Endothelial cell of umbilical vein (primary cell): ENCODE measurements around the gene KCNQ5. TPM values are rescaled to one million over a fixed set of nuclear protein-coding genes. Genes with fewer than 3 reads are reported as not detected.

Experiments used
- BruUV-seq: library from RNA; stranded (reverse); fragments of 400-500 nt; replicated peaks from 2 replicates; lab custom pipeline; 2021; lab: Mats Ljungman, UMichigan
- CTCF ChIA-PET: fragments of 300-600, 350-600 bp; sonication (Branson Sonifier 250); formaldehyde crosslinking; loops from one replicate; lab custom pipeline; 2021; ENCODE audit warnings: antibody characterized with exemption, inconsistent platforms; lab: Charles Lee
- POLR2A ChIA-PET: fragments of 300-600, 350-600 bp; sonication (Branson Sonifier 250); formaldehyde crosslinking; loops from one replicate; lab custom pipeline; 2021; ENCODE audit warnings: antibody characterized with exemption, inconsistent platforms; lab: Charles Lee
- DNase-seq: peaks from one replicate; pipeline ENCODE4 v3.0.0-alpha.2; 2011; ENCODE audit warnings: low read depth, low spot score
- FAIRE-seq: peaks from 2 replicates; lab custom pipeline; 2011; peaks lifted over from hg19 to GRCh38; lab: Jason Lieb, UNC
- H2AFZ ChIP-seq: 2 replicates; pipeline ENCODE4 v1.6.0; 2012; ENCODE audit warnings: low read depth, low read length, control low read depth, inconsistent platforms
- H3K27ac ChIP-seq: 2 replicates; pipeline ENCODE4 v1.5.1; 2011; ENCODE audit warnings: low read depth, mild to moderate bottlenecking, control low read depth, low read length, moderate library complexity; ENCODE audit not compliant: insufficient read depth
- H3K27me3 ChIP-seq, 2 experiments: 2 replicates each; pipeline versions ENCODE4 v1.6.0 to v1.6.1; 2011; ENCODE audit warnings: low read length in 2 of 2, mixed read lengths in 1 of 2; ENCODE audit not compliant: control insufficient read depth in 2 of 2, insufficient read depth in 2 of 2
- H3K36me3 ChIP-seq, 2 experiments: 2 replicates in 1 of 2; 3 replicates in 1 of 2; pipeline ENCODE4 v1.5.1; 2011; ENCODE audit warnings: low read length in 2 of 2, mild to moderate bottlenecking in 1 of 2, moderate library complexity in 1 of 2; ENCODE audit not compliant: control insufficient read depth in 2 of 2, insufficient read depth in 2 of 2; ENCODE audit errors: extremely low read depth in 1 of 2
- H3K4me1 ChIP-seq: 3 replicates; pipeline ENCODE4 v1.5.1; 2011; ENCODE audit warnings: mild to moderate bottlenecking, low read length; ENCODE audit not compliant: control insufficient read depth, insufficient read depth; ENCODE audit errors: extremely low read depth
- H3K4me2 ChIP-seq: 2 replicates; pipeline ENCODE4 v1.6.1; 2011; ENCODE audit warnings: low read length, control low read depth, mixed read lengths; ENCODE audit not compliant: insufficient read depth
- H3K4me3 ChIP-seq, 3 experiments: fragments of 200-600 bp in 1 of 3; sonication (generic), shearing (Covaris generic) in 1 of 3; replicated peaks in 1 of 3; 2 replicates each; pipeline ENCODE4 v1.5.1; 2011 to 2016; ENCODE audit warnings: control low read depth in 3 of 3, low read length in 3 of 3, mild to moderate bottlenecking in 2 of 3, inconsistent platforms in 1 of 3, low read depth in 1 of 3, moderate library complexity in 1 of 3; ENCODE audit not compliant: insufficient read depth in 1 of 3
- H3K79me2 ChIP-seq: 2 replicates; pipeline ENCODE4 v1.6.0; 2012; ENCODE audit warnings: low read length, inconsistent platforms; ENCODE audit not compliant: control insufficient read depth, insufficient read depth
- H3K9ac ChIP-seq: replicated peaks from 2 replicates; pipeline ENCODE3; 2011; ENCODE audit warnings: low read length, control low read depth; ENCODE audit not compliant: insufficient read depth; ENCODE audit errors: extremely low read depth
- H3K9me1 ChIP-seq: replicated peaks from 3 replicates; pipeline ENCODE4 v1.6.0; 2011; ENCODE audit warnings: mild to moderate bottlenecking, low read length; ENCODE audit not compliant: control insufficient read depth, insufficient read depth; ENCODE audit errors: extremely low read depth
- H3K9me3 ChIP-seq: replicated peaks from 2 replicates; pipeline ENCODE4 v1.5.1; 2012; ENCODE audit warnings: low read length, inconsistent platforms; ENCODE audit not compliant: control insufficient read depth, insufficient read depth
- H4K20me1 ChIP-seq: replicated peaks from 2 replicates; pipeline ENCODE3; 2011; ENCODE audit warnings: mild to moderate bottlenecking, low read length; ENCODE audit not compliant: control insufficient read depth, insufficient read depth; ENCODE audit errors: extremely low read depth
- EZH2 ChIP-seq: IDR thresholded peaks from 2 replicates; pipeline ENCODE4 v1.6.1; 2012; ENCODE audit warnings: borderline replicate concordance, low read depth, mild to moderate bottlenecking, moderate library complexity, low read length, inconsistent platforms; ENCODE audit not compliant: severe bottlenecking
- FOS ChIP-seq: IDR thresholded peaks from 2 replicates; pipeline ENCODE4 v1.6.1; 2011; ENCODE audit warnings: mild to moderate bottlenecking, low read length, moderate library complexity, borderline replicate concordance; ENCODE audit not compliant: insufficient read depth
- GATA2 ChIP-seq: IDR thresholded peaks from 2 replicates; pipeline ENCODE4 v1.7.0; 2011; ENCODE audit warnings: low read depth, mild to moderate bottlenecking, moderate library complexity, mixed read lengths, low read length; ENCODE audit not compliant: insufficient read length, insufficient read depth
- JUN ChIP-seq: IDR thresholded peaks from 2 replicates; pipeline ENCODE4 v1.6.1; 2011; ENCODE audit warnings: borderline replicate concordance, low read depth; ENCODE audit not compliant: insufficient read length, insufficient read depth
- MYC ChIP-seq: IDR thresholded peaks from one replicate; pipeline ENCODE4 v1.6.1; 2011; ENCODE audit warnings: mild to moderate bottlenecking, low read depth, low read length
- POLR2A ChIP-seq: IDR thresholded peaks from 2 replicates; pipeline ENCODE4 v1.6.1; 2012; ENCODE audit warnings: low read depth, mild to moderate bottlenecking, control low read depth, low read length
- POLR2AphosphoS5 ChIP-seq: IDR thresholded peaks from 2 replicates; pipeline ENCODE4 v1.6.1; 2012; ENCODE audit warnings: low read depth, mild to moderate bottlenecking, control low read depth, low read length, moderate library complexity; ENCODE audit not compliant: insufficient read depth
- dilution Hi-C: fragments of 300-500 bp; cut with MboI; formaldehyde crosslinking; loops from one replicate; pipeline ENCODE4 v1.15.0; 2019; ENCODE audit warnings: low sequenced_read_pairs; ENCODE audit not compliant: extremely low pct_ligation_motif_present
- intact Hi-C: fragments of 100-400 bp; cut with micrococcal nuclease; formaldehyde crosslinking; loops from one replicate; pipeline ENCODE4 v1.10.0; 2022
- polyA plus RNA-seq, 4 experiments: library from polyadenylated mRNA; depleted of rRNA in 3 of 4; stranded (reverse) in 3 of 4; unstranded in 1 of 4; fragments of >200 nt; gene quantifications; 2 replicates each; pipeline versions ENCODE4 v1.2.1 to v1.2.3, GENCODE V29; 2011 to 2012; ENCODE audit warnings: missing spikeins in 1 of 4
- total RNA-seq: library from RNA; stranded (reverse); gene quantifications from 2 replicates; pipeline ENCODE4 v1.2.3, GENCODE V29; 2021
- TF ChIP-seq, protein P1 (sequence below), 2 donors: IDR thresholded peaks; 1 replicate in 1 of 2; 2 replicates in 1 of 2; pipeline ENCODE4 v1.5.1; 2011; ENCODE audit warnings: low read length in 2 of 2, mild to moderate bottlenecking in 2 of 2, moderate library complexity in 2 of 2, control low read depth in 1 of 2, inconsistent platforms in 1 of 2, low read depth in 1 of 2; ENCODE audit not compliant: insufficient read depth in 1 of 2; ENCODE audit errors: extremely low read depth in 1 of 2
- TF ChIP-seq, protein P2 (sequence below): IDR thresholded peaks from 2 replicates; pipeline ENCODE4 v1.6.1; 2011; ENCODE audit not compliant: insufficient read depth, insufficient read length

The KCNQ5 gene
- total and polyA plus RNA-seq, 2 donors (not counting 3 experiments of a cell fraction or from before 2014, with no cell fraction given): 0.22 TPM; not detected in 1

DNA sequence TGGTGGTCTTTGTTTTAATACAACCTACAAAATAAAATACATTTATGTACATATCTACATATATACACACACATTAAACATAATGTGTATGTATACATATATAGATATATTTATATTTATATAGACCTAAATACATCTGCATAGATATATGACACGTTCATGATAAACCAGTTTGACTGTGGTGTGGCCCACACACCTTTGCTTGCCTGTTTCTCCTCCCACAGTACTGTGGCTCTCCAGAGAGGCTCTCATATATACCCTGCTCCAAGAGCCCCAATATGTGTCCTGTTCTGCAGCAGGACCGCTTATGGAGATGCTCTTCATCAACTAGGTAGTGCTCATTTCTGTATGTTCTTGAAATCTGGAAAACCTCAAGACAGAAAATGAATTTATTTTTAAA is 207.0 kb downstream of the KCNQ5 start:
- FAIRE-seq: no peak
- intact Hi-C loops: no loop called here

DNA sequence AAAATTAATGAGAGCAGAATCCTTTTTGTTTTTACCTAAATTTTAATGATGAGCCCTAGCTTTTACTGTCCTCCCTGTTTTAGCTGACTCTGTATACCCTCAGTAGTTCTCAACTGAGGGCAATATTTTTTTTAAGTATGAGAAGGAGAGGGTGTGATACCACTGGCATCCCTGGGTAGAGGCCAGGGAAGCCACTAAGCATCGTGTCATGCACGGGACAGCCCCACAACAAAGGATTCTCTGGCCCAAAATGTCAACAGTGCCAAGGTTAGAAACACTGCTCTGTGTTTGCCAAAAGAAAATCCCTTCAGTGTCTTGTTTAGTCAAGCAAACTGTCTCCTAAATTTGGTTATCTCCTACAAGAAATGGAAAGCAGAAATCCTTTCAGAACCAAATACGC is 210.4 kb downstream of the KCNQ5 start:
- H3K9me3 ChIP-seq: no peaks in the 10 kb centered on the region
- TF ChIP-seq EZH2 (no peak), JUN (no peak), POLR2A (no peak), FOS (no peak), POLR2AphosphoS5 (no peak), GATA2 (no peak), MYC (no peak)
- TF ChIP-seq, protein P1, sequence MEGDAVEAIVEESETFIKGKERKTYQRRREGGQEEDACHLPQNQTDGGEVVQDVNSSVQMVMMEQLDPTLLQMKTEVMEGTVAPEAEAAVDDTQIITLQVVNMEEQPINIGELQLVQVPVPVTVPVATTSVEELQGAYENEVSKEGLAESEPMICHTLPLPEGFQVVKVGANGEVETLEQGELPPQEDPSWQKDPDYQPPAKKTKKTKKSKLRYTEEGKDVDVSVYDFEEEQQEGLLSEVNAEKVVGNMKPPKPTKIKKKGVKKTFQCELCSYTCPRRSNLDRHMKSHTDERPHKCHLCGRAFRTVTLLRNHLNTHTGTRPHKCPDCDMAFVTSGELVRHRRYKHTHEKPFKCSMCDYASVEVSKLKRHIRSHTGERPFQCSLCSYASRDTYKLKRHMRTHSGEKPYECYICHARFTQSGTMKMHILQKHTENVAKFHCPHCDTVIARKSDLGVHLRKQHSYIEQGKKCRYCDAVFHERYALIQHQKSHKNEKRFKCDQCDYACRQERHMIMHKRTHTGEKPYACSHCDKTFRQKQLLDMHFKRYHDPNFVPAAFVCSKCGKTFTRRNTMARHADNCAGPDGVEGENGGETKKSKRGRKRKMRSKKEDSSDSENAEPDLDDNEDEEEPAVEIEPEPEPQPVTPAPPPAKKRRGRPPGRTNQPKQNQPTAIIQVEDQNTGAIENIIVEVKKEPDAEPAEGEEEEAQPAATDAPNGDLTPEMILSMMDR (IDR thresholded peaks at IDR 0.05; ENCODE audit: extremely low read depth in 1 of 2, insufficient read depth in 1 of 2, low read depth in 1 of 2, low read length in 2 of 2): no peak
- TF ChIP-seq, protein P2, sequence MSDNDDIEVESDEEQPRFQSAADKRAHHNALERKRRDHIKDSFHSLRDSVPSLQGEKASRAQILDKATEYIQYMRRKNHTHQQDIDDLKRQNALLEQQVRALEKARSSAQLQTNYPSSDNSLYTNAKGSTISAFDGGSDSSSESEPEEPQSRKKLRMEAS: no peak
- H3K9me1 ChIP-seq: no peaks in the 10 kb centered on the region
- BruUV-seq: no TSS peak
- H3K27ac ChIP-seq: no peak overlapping the region
- no peaks in the 10 kb centered on the region for H3K27me3 ChIP-seq
- no peak overlapping the region for H2AFZ ChIP-seq
- H3K4me1 ChIP-seq: no peaks in the 10 kb centered on the region
- FAIRE-seq (no peak), DNase-seq (no peak)
- intact Hi-C loops: no loop called here
- dilution Hi-C loops: no loop called here
- H4K20me1 ChIP-seq: no peaks in the 10 kb centered on the region
- H3K79me2 ChIP-seq: no peaks in the 10 kb centered on the region
- no peak overlapping the region for H3K4me2 ChIP-seq
- ChIA-PET CTCF (no interaction called here), POLR2A (no interaction called here)
- no peak overlapping the region for H3K4me3 ChIP-seq
- H3K9ac ChIP-seq: no peak overlapping the region
- no peaks in the 10 kb centered on the region for H3K36me3 ChIP-seq

More for the DNA sequence above, 207.0 kb downstream of the KCNQ5 start:
- TF ChIP-seq MYC: no peak
- no peak for TF ChIP-seq POLR2AphosphoS5
- TF ChIP-seq JUN: no peak
- TF ChIP-seq, protein P1 (IDR thresholded peaks at IDR 0.05; ENCODE audit: extremely low read depth in 1 of 2, insufficient read depth in 1 of 2, low read depth in 1 of 2, low read length in 2 of 2): no peak
- TF ChIP-seq POLR2A: no peak
- ChIA-PET CTCF (no interaction called here), POLR2A (no interaction called here)
- Histone ChIP-seq H3K36me3 (no peaks in the 10 kb centered on the region), H3K9ac (no peak overlapping the region), H3K79me2 (no peaks in the 10 kb centered on the region), H3K9me3 (no peaks in the 10 kb centered on the region), H3K9me1 (no peaks in the 10 kb centered on the region), H3K4me3 (no peak overlapping the region), H3K4me2 (no peak overlapping the region), H2AFZ (no peak overlapping the region), H4K20me1 (no peaks in the 10 kb centered on the region), H3K4me1 (no peaks in the 10 kb centered on the region), H3K27me3 (no peaks in the 10 kb centered on the region), H3K27ac (no peak overlapping the region)
- dilution Hi-C loops: no loop called here
- no TSS peak for BruUV-seq
- no peak for DNase-seq
